Skeletal muscle cell (primary cell): ENCODE measurements around the gene CHMP3.
"Not testable (repeated sequence)": the region's sequence is repeated elsewhere in the genome, so short reads cannot be mapped to it uniquely, and the experiment has no call there.

ENCODE experiments used
- DNase-seq: peaks from one replicate; pipeline ENCODE4 v3.0.0-alpha.2; 2010; ENCODE audit warnings: low read depth
- H3K4me3 ChIP-seq: 2 replicates; pipeline ENCODE4 v1.5.1; 2011; ENCODE audit warnings: low read depth, mild to moderate bottlenecking, control low read depth, low read length, moderate library complexity

CHMP3 gene

GRCh38 chr2:86562922-86563649 lies at the start of gene CHMP3:
TSS of gene CHMP3 (minus strand) at chr2:86563443. CDS start at chr2:86563348, 95 bp downstream.
- peak within 1 kb of the TSS; percentile 82 for H3K4me3 ChIP-seq
- peak; percentile 89 for DNase-seq

- no peak overlapping the region for H3K4me3 ChIP-seq
- DNase-seq: no peak
Observed at GRCh38 chr2:86610871-86611270, 47.6 kb upstream of the CHMP3 start.

GRCh38 chr2:86608832-86609410 lies 45.7 kb upstream of the CHMP3 start:
- no peak for DNase-seq
- H3K4me3 ChIP-seq: no peak overlapping the region

GRCh38 chr2:86603905-86604304 lies 40.7 kb upstream of the CHMP3 start:
- DNase-seq: no peak
- H3K4me3 ChIP-seq: no peak overlapping the region

- DNase-seq: no peak
- no peak overlapping the region for H3K4me3 ChIP-seq
Observed at GRCh38 chr2:86598966-86599365, 35.7 kb upstream of the CHMP3 start.

GRCh38 chr2:86596118-86596517 lies 32.9 kb upstream of the CHMP3 start:
- no peak overlapping the region for H3K4me3 ChIP-seq
- DNase-seq: no peak

- no peak for DNase-seq
- no peak overlapping the region for H3K4me3 ChIP-seq
Observed at GRCh38 chr2:86593266-86593665, 30.0 kb upstream of the CHMP3 start.

GRCh38 chr2:86592547-86593230 lies 29.4 kb upstream of the CHMP3 start:
- H3K4me3 ChIP-seq: no peak overlapping the region
- no peak for DNase-seq

GRCh38 chr2:86589701-86590100 lies 26.5 kb upstream of the CHMP3 start:
- H3K4me3 ChIP-seq, DNase-seq: not testable (repeated sequence)

- H3K4me3 ChIP-seq: no peak overlapping the region
- DNase-seq: no peak
Observed at GRCh38 chr2:86584151-86584913, 21.1 kb upstream of the CHMP3 start.

- DNase-seq: no peak
Observed at GRCh38 chr2:86580560-86580959, 17.3 kb upstream of the CHMP3 start.

GRCh38 chr2:86577817-86578456 lies 14.7 kb upstream of the CHMP3 start:
- no peak overlapping the region for H3K4me3 ChIP-seq
- DNase-seq: no peak

More at GRCh38 chr2:86580560-86580959, 17.3 kb upstream of the CHMP3 start:
- H3K4me3 ChIP-seq: no peak overlapping the region

- H3K4me3 ChIP-seq: no peak overlapping the region
Observed at GRCh38 chr2:86570059-86570458, 6.8 kb upstream of the CHMP3 start.

GRCh38 chr2:86566821-86567190 lies 3.6 kb upstream of the CHMP3 start:
- DNase-seq: no peak
- no peak overlapping the region for H3K4me3 ChIP-seq

More at GRCh38 chr2:86570059-86570458, 6.8 kb upstream of the CHMP3 start:
- no peak for DNase-seq

GRCh38 chr2:86566158-86566820 lies 3.0 kb upstream of the CHMP3 start:
- no peak overlapping the region for H3K4me3 ChIP-seq
- no peak for DNase-seq

- no peak for DNase-seq
Observed at GRCh38 chr2:86563650-86564061, 413 bp upstream of the CHMP3 start.

GRCh38 chr2:86562485-86562921 lies 740 bp downstream of the CHMP3 start:
- DNase-seq: no peak
- H3K4me3 ChIP-seq: peak overlapping the region; percentile 82

More at GRCh38 chr2:86563650-86564061, 413 bp upstream of the CHMP3 start:
- H3K4me3 ChIP-seq: peak overlapping the region; percentile 82

GRCh38 chr2:86557836-86558235 lies 5.4 kb downstream of the CHMP3 start:
- DNase-seq: no peak
- no peak overlapping the region for H3K4me3 ChIP-seq

- no peak for DNase-seq
- H3K4me3 ChIP-seq: no peak overlapping the region
Observed at GRCh38 chr2:86556508-86556907, 6.7 kb downstream of the CHMP3 start.
